ENCODE data around the gene ANKRD55.

Gene ANKRD55

DNA sequence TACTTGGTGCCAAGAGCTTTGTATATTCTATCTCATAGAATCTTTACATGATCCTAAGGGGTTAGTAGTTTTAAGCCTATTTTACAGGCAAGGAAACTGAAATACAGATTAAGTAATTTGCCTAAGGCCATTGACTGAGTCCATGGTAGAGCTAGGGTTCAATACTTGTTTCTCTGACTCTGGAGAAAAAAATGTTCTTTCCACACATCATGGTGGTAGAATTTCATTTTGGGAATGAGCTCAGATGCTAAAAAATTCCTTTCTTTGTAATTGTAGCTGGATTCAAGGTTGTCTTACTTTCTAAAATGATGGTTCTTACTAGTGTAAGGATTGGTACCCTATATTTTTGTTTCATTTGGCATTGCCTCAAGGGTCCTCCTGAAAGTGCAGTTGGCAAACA, 86.0 kb downstream of the ANKRD55 start:
- no peak overlapping the region for H3K27ac ChIP-seq (ENCODE audit: low read length)
- no peak overlapping the region for H3K4me3 ChIP-seq (ENCODE audit: low read length)
- H3K4me1 ChIP-seq (ENCODE audit: control insufficient read depth, insufficient read depth, low read length), result no peaks in the 10 kb centered on the region
- DNase-seq (ENCODE audit: low read depth, low spot score), result no peak
- no peaks in the 10 kb centered on the region for H3K27me3 ChIP-seq (ENCODE audit: control insufficient read depth, insufficient read depth, low read length)
- H3K9me3 ChIP-seq (ENCODE audit: control insufficient read depth, insufficient read depth, low read length), result no peaks in the 10 kb centered on the region
- H3K36me3 ChIP-seq (ENCODE audit: control insufficient read depth, insufficient read depth, low read length), result no peaks in the 10 kb centered on the region

- no peaks in the 10 kb centered on the region for H3K4me1 ChIP-seq (ENCODE audit: control insufficient read depth, insufficient read depth, low read length)
- no CpG with 5 or more reads among the region's 4 CpGs for WGBS (ENCODE audit: insufficient coverage, insufficient read length)
Observed at GRCh38 chr5:56146674-56147073, 86.5 kb downstream of the ANKRD55 start.

GRCh38 chr5:56145511-56145910, 87.6 kb downstream of the ANKRD55 start:
- no peak overlapping the region for H3K4me3 ChIP-seq (ENCODE audit: low read length)
- H3K36me3 ChIP-seq (ENCODE audit: control insufficient read depth, insufficient read depth, low read length), result no peaks in the 10 kb centered on the region
- no CpG with 5 or more reads among the region's 1 CpG for WGBS (ENCODE audit: insufficient coverage, insufficient read length)
- no peak overlapping the region for H3K27ac ChIP-seq (ENCODE audit: low read length)
- H3K4me1 ChIP-seq (ENCODE audit: control insufficient read depth, insufficient read depth, low read length), result no peaks in the 10 kb centered on the region
- DNase-seq (ENCODE audit: low read depth, low spot score), result no peak
- no peaks in the 10 kb centered on the region for H3K9me3 ChIP-seq (ENCODE audit: control insufficient read depth, insufficient read depth, low read length)
- no peaks in the 10 kb centered on the region for H3K27me3 ChIP-seq (ENCODE audit: control insufficient read depth, insufficient read depth, low read length)

More at GRCh38 chr5:56146674-56147073, 86.5 kb downstream of the ANKRD55 start:
- Histone ChIP-seq H3K27me3 (ENCODE audit: control insufficient read depth, insufficient read depth, low read length) (no peaks in the 10 kb centered on the region), H3K27ac (ENCODE audit: low read length) (no peak overlapping the region), H3K9me3 (ENCODE audit: control insufficient read depth, insufficient read depth, low read length) (no peaks in the 10 kb centered on the region), H3K36me3 (ENCODE audit: control insufficient read depth, insufficient read depth, low read length) (no peaks in the 10 kb centered on the region), H3K4me3 (ENCODE audit: low read length) (no peak overlapping the region)
- no peak for DNase-seq (ENCODE audit: low read depth, low spot score)

DNA sequence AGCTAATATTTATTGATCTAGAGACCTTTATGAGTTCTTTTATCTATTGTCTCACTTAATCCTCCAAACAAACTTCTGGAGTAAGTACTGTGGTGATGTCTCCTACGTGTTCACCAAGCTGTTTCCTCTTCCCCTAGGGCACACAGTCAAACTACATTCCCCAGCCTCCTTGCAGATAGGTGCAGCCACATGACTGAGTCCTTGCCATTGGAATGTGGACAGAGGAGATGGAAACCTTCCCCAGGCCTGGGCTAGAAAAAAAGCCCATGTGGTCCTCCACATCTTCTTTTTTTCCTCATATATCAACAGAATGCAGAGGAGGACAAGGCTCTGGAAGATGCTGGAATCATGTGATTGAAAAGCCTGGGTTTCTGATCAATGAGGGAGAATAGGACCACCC, 88.0 kb downstream of the ANKRD55 start:
- no peak for DNase-seq (ENCODE audit: low read depth, low spot score)
- no peaks in the 10 kb centered on the region for H3K9me3 ChIP-seq (ENCODE audit: control insufficient read depth, insufficient read depth, low read length)
- H3K27ac ChIP-seq (ENCODE audit: low read length), result no peak overlapping the region
- H3K4me1 ChIP-seq (ENCODE audit: control insufficient read depth, insufficient read depth, low read length), result no peaks in the 10 kb centered on the region
- no peaks in the 10 kb centered on the region for H3K27me3 ChIP-seq (ENCODE audit: control insufficient read depth, insufficient read depth, low read length)
- H3K36me3 ChIP-seq (ENCODE audit: control insufficient read depth, insufficient read depth, low read length), result no peaks in the 10 kb centered on the region
- no CpG with 5 or more reads among the region's 1 CpG for WGBS (ENCODE audit: insufficient coverage, insufficient read length)
- H3K4me3 ChIP-seq (ENCODE audit: low read length), result no peak overlapping the region

DNA sequence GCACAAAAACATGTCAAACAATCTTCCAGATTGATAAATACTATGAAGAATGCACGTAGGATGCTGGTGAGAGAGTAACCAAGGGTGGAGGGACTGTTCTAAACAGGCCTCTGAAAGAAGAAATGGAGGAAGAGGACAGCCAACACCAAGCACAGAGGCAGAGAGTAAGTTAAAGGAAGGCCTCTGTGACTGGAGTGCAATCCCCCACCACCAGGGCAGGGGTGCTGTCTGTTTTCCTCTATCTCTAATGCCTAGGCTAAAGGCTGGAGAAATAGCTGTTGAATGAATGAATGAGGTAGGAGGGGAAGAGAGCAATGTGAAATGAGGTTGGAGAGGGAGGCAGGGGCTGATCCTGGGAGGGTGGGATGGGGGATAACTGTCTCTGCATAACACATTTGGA, 88.9 kb downstream of the ANKRD55 start:
- H3K9me3 ChIP-seq (ENCODE audit: control insufficient read depth, insufficient read depth, low read length), result no peaks in the 10 kb centered on the region
- no peaks in the 10 kb centered on the region for H3K4me1 ChIP-seq (ENCODE audit: control insufficient read depth, insufficient read depth, low read length)
- H3K27ac ChIP-seq (ENCODE audit: low read length), result no peak overlapping the region
- H3K36me3 ChIP-seq (ENCODE audit: control insufficient read depth, insufficient read depth, low read length), result no peaks in the 10 kb centered on the region
- WGBS (ENCODE audit: insufficient coverage, insufficient read length), result no CpG with 5 or more reads among the region's 1 CpG
- DNase-seq (ENCODE audit: low read depth, low spot score), result no peak
- H3K4me3 ChIP-seq (ENCODE audit: low read length), result no peak overlapping the region
- H3K27me3 ChIP-seq (ENCODE audit: control insufficient read depth, insufficient read depth, low read length), result no peaks in the 10 kb centered on the region

DNA sequence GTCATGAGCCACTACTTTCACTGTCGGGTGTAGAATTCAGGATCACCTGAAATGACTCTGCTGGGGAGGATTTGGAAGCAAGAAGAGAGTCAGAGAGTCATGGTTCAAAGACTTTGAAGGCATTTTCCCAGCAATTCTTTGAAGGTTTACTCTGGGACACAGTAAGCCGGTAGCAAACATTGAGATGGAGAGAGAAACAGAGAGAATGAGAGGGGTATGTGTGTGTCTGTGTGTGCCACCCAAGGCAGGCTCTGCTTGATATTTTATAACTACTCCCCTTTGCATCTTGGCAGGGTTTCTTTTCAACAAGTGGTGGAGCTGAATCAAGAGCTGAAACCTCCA, 89.8 kb downstream of the ANKRD55 start:
- Histone ChIP-seq H3K9me3 (ENCODE audit: control insufficient read depth, insufficient read depth, low read length) (no peaks in the 10 kb centered on the region), H3K27ac (ENCODE audit: low read length) (no peak overlapping the region), H3K4me1 (ENCODE audit: control insufficient read depth, insufficient read depth, low read length) (no peaks in the 10 kb centered on the region), H3K36me3 (ENCODE audit: control insufficient read depth, insufficient read depth, low read length) (no peaks in the 10 kb centered on the region), H3K27me3 (ENCODE audit: control insufficient read depth, insufficient read depth, low read length) (no peaks in the 10 kb centered on the region), H3K4me3 (ENCODE audit: low read length) (no peak overlapping the region)
- no CpG with 5 or more reads among the region's 2 CpGs for WGBS (ENCODE audit: insufficient coverage, insufficient read length)
- no peak for DNase-seq (ENCODE audit: low read depth, low spot score)

- no peaks in the 10 kb centered on the region for H3K36me3 ChIP-seq (ENCODE audit: control insufficient read depth, insufficient read depth, low read length)
- no peak for DNase-seq (ENCODE audit: low read depth, low spot score)
- H3K4me1 ChIP-seq (ENCODE audit: control insufficient read depth, insufficient read depth, low read length), result no peaks in the 10 kb centered on the region
- H3K4me3 ChIP-seq (ENCODE audit: low read length), result no peak overlapping the region
- no peak overlapping the region for H3K27ac ChIP-seq (ENCODE audit: low read length)
- H3K27me3 ChIP-seq (ENCODE audit: control insufficient read depth, insufficient read depth, low read length), result no peaks in the 10 kb centered on the region
- no peaks in the 10 kb centered on the region for H3K9me3 ChIP-seq (ENCODE audit: control insufficient read depth, insufficient read depth, low read length)
- WGBS (ENCODE audit: insufficient coverage, insufficient read length), result no CpG with 5 or more reads among the region's 5 CpGs
Observed at GRCh38 chr5:56142614-56143372, 90.3 kb downstream of the ANKRD55 start.

DNA sequence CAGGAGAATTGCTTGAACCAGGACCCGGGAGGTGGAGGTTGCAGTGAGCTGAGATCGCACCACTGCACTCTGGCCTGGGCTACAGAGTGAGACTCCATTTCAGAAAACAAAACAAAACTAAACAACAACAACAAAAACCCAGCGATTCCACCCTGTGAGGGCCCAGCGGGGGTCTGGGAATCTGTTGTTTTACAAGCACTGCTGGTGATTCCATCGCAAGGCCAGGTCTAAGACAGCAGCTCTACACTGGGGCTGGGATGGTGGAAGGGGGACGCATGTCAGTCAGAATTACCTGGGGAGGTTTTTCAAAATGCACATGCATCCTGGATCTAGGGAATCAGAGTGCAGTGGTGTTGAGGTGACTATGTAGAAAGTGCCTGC, 90.9 kb downstream of the ANKRD55 start:
- no peaks in the 10 kb centered on the region for H3K4me1 ChIP-seq (ENCODE audit: control insufficient read depth, insufficient read depth, low read length)
- no peaks in the 10 kb centered on the region for H3K36me3 ChIP-seq (ENCODE audit: control insufficient read depth, insufficient read depth, low read length)
- no peaks in the 10 kb centered on the region for H3K27me3 ChIP-seq (ENCODE audit: control insufficient read depth, insufficient read depth, low read length)
- no peak for DNase-seq (ENCODE audit: low read depth, low spot score)
- no peaks in the 10 kb centered on the region for H3K9me3 ChIP-seq (ENCODE audit: control insufficient read depth, insufficient read depth, low read length)
- no CpG with 5 or more reads among the region's 6 CpGs for WGBS (ENCODE audit: insufficient coverage, insufficient read length)
- H3K4me3 ChIP-seq (ENCODE audit: low read length), result no peak overlapping the region
- H3K27ac ChIP-seq (ENCODE audit: low read length), result no peak overlapping the region

GRCh38 chr5:56140073-56140472, 93.1 kb downstream of the ANKRD55 start:
- H3K27ac ChIP-seq (ENCODE audit: low read length), result no peak overlapping the region
- no CpG with 5 or more reads among the region's 3 CpGs for WGBS (ENCODE audit: insufficient coverage, insufficient read length)
- H3K9me3 ChIP-seq (ENCODE audit: control insufficient read depth, insufficient read depth, low read length), result no peaks in the 10 kb centered on the region
- H3K4me3 ChIP-seq (ENCODE audit: low read length), result no peak overlapping the region
- no peaks in the 10 kb centered on the region for H3K36me3 ChIP-seq (ENCODE audit: control insufficient read depth, insufficient read depth, low read length)
- no peaks in the 10 kb centered on the region for H3K27me3 ChIP-seq (ENCODE audit: control insufficient read depth, insufficient read depth, low read length)
- no peaks in the 10 kb centered on the region for H3K4me1 ChIP-seq (ENCODE audit: control insufficient read depth, insufficient read depth, low read length)
- no peak for DNase-seq (ENCODE audit: low read depth, low spot score)

GRCh38 chr5:56130664-56131063, 102.5 kb downstream of the ANKRD55 start:
- no peak for DNase-seq (ENCODE audit: low read depth, low spot score)

DNA sequence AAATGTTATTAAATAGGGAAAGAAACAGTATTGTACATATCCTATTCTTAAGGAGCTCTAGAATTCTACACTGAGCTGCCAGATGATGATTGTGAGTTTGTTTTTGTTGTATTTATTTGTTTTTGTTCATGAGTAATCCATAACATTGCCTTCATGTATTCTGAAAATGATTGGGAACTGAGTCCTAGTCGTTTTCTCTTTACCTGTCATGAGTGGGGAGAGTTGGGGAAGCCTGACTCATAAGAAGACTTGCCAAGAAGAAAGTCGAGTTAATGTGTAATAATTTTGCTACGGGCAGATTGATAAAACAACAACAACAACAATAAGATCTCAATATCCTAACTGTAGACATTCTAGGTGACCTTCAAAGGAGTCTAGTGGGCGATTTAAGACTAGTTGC, 103.8 kb downstream of the ANKRD55 start:
- Histone ChIP-seq H3K9me3 (ENCODE audit: control insufficient read depth, insufficient read depth, low read length) (no peaks in the 10 kb centered on the region), H3K4me1 (ENCODE audit: control insufficient read depth, insufficient read depth, low read length) (no peaks in the 10 kb centered on the region), H3K4me3 (ENCODE audit: low read length) (no peak overlapping the region), H3K27ac (ENCODE audit: low read length) (no peak overlapping the region), H3K27me3 (ENCODE audit: control insufficient read depth, insufficient read depth, low read length) (no peaks in the 10 kb centered on the region), H3K36me3 (ENCODE audit: control insufficient read depth, insufficient read depth, low read length) (no peaks in the 10 kb centered on the region)
- no CpG with 5 or more reads among the region's 4 CpGs for WGBS (ENCODE audit: insufficient coverage, insufficient read length)
- no peak for DNase-seq (ENCODE audit: low read depth, low spot score)

More at GRCh38 chr5:56130664-56131063, 102.5 kb downstream of the ANKRD55 start:
- no CpG with 5 or more reads among the region's 2 CpGs for WGBS (ENCODE audit: insufficient coverage, insufficient read length)
- no peaks in the 10 kb centered on the region for H3K27me3 ChIP-seq (ENCODE audit: control insufficient read depth, insufficient read depth, low read length)
- H3K4me1 ChIP-seq (ENCODE audit: control insufficient read depth, insufficient read depth, low read length), result no peaks in the 10 kb centered on the region
- H3K9me3 ChIP-seq (ENCODE audit: control insufficient read depth, insufficient read depth, low read length), result no peaks in the 10 kb centered on the region
- H3K27ac ChIP-seq (ENCODE audit: low read length), result no peak overlapping the region
- no peak overlapping the region for H3K4me3 ChIP-seq (ENCODE audit: low read length)
- no peaks in the 10 kb centered on the region for H3K36me3 ChIP-seq (ENCODE audit: control insufficient read depth, insufficient read depth, low read length)
